GM21723 (cell line): ENCODE results near the gene BYSL.
A peak's percentile ranks its signal among the peaks of the same experiment; 100 is the strongest.

Experiments used
- ATAC-seq: cut with Tn5 transposase; IDR thresholded peaks from one replicate; pipeline ENCODE4 v1.9.1; 2021; ENCODE audit warnings: mild to moderate bottlenecking, moderate library complexity; ENCODE audit not compliant: unreplicated experiment

BYSL gene, protein sequence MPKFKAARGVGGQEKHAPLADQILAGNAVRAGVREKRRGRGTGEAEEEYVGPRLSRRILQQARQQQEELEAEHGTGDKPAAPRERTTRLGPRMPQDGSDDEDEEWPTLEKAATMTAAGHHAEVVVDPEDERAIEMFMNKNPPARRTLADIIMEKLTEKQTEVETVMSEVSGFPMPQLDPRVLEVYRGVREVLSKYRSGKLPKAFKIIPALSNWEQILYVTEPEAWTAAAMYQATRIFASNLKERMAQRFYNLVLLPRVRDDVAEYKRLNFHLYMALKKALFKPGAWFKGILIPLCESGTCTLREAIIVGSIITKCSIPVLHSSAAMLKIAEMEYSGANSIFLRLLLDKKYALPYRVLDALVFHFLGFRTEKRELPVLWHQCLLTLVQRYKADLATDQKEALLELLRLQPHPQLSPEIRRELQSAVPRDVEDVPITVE

DNA sequence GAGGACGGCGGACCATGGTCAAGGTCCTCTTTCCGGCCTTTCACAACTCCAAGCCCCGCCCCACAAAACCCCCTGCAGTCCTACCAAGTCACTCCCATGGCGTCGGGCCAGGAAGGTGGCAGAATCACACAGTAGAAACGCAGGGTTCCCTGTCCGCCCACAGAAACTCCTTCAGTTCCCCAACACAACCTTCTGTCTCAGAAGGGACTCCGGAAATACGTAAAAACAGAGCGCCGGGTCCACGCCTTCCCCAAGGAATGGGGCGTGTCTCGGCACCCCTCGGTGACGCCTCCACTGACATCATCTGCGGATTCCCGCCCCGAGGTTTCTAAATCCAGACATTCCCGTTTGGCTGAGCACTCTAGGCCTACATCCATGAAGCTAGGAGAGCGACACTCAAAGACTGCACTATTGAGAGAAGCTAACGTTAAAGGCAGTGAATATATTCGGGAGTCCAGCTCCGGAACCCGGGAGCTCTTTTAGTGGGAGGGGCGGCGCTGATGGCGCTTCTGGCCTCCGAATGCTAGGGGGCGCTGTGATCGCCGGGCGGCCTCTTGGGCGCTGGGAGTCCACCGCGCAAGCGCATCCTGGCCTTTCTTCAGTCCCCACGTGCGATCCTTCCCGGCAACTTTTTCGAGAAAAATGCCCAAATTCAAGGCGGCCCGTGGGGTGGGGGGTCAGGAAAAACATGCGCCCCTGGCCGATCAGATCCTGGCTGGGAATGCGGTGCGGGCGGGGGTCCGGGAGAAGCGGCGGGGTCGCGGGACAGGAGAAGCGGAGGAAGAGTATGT lies at the start of gene BYSL, which contains the start of gene MED20:
BYSL (plus strand) TSS at position 579 of the 791 bp plus-strand sequence; CDS start at position 643, 64 bp downstream.
MED20 (minus strand) TSS at position 219 of the 791 bp plus-strand sequence; CDS start at position 98, 121 bp downstream.
- peak; percentile 93 for ATAC-seq

DNA sequence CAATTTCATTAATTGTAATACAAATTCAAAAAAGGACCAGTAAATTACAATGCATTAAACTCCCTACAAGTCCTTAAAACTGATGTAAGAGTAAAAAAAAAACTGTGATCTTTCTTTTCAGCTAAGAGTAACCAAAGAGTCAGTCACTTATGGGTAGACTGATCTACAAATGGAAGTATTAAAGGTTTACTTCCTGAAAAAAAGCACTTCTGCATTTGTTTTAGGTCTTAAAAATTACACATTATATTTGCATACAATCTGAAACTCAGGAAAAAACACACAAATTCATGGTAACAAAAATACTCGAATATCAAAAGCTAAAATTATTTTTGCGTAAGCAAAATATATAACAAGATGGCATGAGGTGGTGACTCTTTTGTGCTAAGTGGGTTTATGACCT lies 49.6 kb upstream of the BYSL start:
- no peak for ATAC-seq

DNA sequence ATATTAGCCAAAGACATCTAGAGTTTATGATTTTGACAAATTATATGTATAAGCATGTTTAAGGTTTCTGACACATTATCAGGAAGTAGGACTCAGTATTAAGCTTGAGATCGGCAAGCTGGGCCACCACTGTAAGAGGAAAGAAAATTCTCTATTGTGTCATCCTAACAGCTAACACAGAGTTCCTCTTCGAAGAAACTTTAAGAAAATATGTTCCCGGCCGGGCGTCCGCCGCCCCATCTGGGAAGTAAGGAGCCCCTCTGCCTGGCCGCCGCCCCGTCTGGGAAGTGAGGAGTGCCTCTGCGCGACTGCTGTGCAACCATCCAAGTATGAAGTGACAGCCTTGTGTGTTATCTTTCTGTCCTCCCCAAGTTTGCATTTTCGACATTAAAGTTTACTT lies 49.2 kb upstream of the BYSL start:
- ATAC-seq: no peak

DNA sequence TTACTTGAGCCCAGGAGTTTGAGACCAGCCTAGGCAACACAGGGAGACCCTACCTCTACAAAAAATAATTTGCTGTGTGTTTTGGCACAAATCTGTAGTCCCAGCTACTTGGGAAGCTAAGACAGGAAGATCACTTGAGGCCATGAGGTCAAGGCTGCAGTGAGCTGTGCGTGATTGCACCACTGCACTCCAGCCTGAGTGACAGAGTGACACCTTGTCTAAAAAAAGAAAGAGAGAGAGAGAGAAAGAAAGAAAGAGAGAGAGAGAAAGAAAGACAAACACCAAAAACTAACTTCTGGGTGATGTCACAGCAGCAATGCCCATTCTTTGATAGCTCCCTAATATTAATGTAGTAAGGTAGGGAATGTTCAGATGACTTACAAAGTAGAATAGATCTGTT lies 46.6 kb upstream of the BYSL start:
- ATAC-seq: no peak

DNA sequence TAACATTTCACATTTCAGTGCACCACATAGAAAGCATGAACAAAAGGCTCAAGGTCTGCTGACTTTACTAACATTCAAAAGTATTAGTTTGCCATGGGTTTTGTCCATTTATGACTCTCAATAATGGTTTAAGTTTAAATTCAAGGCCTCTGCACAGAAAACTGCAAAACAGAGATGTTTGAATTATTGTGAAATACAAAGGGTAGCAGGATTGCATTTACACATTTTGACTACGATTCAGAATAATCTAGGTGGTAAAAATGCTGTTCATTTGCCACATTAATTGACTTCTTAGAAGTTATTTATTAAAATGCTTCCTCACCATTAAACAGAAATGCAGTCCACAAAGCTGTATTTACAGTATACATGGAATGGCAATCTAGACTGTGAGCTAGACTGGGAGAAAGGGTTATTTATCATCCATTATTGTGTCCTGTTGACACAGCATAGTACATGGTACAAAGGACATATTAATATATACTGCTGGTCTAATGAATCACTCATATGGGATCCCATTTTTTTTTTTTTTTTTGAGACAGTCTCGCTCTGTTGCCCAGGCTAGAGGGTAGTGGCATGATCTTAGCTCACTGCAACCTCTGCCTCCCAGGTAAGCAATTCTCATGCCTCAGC lies 44.1 kb upstream of the BYSL start:
- ATAC-seq: no peak

DNA sequence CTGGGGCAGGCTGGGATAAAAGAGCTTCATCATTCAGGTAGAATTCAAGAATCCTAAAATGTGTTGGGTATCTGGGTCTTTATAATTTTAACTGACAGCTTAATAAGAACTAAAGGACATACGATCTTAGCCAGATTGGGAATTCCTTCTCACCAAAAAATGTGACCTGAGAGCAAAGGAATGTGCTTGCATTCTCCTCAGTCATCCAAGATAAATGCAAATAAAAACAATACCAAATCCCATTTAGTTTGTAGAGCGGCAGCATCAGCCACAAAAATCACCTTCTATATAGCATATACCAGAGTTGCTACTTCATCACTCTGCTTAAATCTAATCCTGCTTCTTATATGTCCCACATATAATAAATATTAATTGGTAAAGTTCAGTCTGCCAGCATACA lies 43.1 kb upstream of the BYSL start:
- no peak for ATAC-seq

DNA sequence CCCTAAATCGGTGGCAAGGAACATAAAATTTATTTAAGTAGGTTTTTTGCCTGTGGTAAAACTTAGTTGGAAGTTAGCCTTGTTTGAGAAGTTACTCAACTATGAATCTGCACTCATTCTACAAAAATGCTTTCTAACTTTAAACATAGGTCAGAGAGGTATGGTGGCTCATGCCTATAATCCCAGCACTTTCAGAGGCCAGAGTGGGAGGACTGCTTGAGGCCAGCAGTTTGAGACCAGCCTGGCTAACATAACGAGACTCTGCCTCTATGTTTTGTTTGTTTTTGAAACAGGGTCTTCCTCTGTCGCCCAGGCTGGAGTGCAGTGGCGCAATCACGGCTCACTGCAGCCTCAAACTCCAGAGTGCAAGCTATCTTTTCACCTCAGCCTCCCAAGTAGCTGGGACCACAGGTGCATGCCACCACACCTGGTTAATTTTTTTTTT lies 42.3 kb upstream of the BYSL start:
- ATAC-seq: no peak

DNA sequence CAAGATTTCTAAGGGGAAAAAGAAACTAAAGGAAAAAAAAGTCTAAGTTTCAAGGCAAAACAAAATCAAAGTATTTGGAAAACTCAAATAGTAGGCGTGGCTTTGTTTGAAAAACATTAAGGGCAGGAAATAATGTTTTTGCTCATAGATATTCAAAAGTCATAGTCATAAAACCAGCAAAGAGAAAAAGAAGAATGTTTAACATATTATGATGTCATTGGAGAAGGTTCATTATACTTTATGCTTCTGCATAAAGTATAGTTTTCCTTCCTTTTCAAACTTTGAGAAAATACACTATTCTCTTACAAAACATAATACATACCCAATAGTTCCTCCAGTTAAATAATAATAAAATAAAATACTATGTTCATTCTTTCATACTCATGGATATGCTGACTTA lies 39.8 kb upstream of the BYSL start:
- no peak for ATAC-seq

DNA sequence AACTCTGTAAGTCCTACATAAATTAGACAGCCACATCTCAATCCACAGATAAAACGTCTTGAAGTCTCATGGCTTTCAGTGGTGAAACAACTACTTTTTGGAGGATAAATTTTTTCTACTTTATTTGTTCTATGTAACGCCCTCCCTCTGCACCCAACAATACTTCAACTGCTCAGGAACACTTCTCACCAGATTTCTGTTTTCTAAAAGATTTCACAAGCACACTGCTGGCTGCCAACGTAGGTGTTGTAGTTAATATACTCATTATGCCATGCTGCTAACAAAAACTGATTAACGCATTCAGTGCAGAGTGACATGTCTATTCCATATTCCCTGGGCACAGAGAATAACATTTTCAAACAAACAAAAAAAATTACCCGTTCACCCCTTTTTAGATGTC lies 36.3 kb upstream of the BYSL start:
- ATAC-seq: no peak

DNA sequence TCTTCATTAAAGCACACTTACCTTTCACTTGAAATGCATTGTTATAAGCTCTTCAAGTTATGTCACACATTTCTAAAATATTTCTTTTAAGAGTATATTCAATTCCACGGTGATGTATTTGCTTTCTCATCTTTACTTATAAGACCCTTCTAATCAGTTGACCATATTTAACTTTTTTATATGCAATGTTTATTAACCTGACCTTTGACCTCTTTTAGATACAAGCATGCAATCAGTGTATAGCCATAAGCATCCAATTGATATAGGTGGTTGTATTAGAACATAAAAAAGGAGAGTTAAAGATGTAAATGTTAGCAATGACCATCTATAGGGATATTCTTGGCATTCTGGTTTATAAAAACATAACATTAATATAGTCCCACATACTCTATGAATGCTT lies 35.4 kb upstream of the BYSL start:
- no peak for ATAC-seq

DNA sequence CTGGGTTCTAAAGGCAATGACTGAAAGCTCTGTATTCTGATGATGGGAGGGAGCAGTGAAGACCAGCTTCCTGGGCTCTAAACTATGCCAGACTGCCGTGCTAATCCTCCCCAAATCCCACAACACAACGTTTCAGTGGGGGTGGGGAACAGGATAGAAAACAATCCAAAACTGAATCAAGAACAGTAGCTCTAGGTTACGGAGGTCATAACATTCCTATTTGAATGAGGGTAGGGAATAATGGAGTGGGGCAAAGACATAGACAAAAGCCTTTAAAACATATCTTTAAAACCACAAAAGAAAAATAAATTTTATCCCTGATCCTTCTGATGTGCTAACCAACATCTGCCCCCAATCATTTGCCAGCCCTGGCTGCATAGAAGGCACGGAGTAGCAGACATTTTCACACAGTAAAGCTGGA lies 34.0 kb upstream of the BYSL start:
- ATAC-seq: no peak

DNA sequence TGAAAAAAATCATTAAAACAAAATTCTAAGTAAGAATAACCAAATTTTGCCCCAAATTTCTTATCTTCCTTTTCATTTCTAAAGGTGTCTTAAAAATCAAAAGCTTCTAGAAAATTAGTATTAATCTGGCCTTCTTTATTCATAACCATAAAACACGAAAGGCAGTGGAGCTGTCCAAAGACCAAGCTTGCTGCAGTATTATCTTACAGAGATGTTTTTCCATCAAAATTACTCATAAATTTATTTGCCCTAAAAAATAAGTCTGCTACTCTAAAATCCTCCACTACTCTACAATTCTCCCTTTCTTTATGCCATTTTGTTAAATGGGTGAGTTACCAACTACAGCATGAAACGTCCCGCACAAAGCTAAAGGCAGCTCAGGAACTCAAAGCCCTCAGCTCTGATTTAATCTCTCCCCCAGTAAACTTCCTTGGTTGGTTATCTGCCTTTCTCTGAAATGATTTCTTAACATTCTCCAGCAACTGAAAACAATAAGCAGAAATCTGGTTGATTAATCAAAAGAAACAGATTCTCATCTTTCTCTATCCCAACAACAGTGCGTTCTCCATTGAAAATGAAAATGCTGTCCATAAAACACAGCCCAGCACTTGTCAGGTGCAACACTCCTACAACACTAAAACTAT lies 28.3 kb upstream of the BYSL start:
- no peak for ATAC-seq

DNA sequence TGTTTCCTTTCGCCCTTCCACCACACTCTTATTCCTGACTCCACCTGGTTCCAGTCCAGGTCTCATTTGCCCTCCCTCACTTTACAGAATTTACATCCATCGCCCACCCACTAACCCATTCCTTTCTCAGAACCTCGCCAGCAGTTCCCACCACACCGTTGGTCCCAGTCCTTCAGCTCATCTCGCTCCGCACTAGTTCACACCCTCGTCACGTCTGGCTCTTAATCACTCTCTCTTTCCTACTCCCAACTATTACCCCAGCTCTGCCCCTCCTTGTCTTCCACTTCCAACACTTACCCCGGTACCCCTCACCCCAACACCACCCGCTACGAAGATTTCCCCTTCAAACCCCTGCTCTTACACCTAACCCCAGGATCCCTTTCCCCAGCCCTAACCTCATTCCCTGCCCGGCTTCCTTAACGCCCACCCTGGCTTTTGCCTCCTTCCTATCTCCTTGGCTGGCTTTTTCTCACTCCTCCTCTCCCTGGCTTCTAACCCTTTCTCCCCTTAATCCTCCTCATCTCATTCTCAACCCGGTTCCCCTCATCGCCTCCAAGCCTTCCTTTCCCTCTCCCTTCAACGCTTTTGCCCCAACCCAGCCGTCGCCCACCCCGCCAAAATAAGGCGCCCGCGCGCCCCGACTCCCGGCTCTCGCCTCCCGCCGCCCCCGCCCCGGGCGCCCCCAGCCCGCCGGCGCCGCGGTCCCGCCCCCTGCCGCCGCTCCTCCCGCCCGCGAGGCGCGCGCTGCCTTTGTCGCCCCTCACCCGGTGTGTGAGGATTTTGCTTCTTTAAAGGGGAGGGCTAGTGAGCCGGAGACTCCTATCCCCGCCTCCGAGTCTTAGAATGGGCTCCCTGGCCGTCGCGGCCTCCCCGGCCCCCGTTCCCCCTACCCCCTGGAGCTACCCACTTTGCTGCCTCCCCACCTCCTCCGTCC lies 26.7 kb upstream of the BYSL start:
- peak; percentile 35 for ATAC-seq

DNA sequence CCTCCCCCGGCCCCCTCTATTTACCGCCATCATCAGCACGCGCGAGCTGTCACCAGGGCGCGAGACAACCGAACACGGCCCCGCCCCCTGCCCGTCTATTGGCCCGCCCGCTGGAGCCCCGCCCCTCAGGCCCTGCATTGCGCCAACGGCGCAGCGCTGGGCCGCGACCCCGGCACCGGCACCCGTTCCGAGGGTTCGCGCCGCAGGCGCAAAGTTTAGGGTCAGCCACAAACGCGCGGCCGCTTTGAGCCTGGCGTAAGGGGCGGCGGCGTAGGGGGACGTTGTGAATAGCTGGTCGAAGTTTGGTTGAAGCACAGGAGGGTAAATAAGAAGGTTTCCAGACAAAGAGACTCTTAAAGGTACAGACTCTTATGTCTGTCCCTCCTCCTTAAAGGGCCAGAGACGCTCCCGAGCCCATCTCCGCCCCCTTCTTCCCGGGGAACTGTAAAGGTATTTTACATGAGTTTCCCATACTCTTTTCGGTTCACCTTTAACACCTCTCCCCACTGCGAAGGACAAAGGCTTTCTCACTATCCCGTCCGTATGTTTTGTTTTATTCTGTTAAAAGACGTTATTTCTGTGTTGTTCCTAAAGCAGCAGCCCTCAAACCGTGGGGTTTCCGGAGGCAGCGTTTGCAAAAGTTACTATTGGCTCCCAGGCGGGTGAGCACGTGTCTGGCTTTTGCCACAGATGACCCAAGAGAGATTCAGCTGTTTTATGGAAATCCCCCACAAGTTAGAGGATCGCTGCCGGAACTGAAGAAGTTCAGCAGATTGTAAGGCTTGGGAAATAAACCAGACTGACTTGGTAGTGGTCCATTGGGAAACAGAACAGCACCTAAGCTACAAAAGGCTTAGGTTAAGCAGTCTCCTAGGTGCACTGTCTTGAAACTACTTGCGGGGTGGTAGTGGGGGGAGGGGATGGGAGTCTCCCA lies 25.7 kb upstream of the BYSL start, which contains the start of gene USP49:
USP49 (minus strand) TSS at position 76 of the 934 bp plus-strand sequence. CDS start 88,392 bp downstream, outside the sequence.
- peak; percentile 80 for ATAC-seq

DNA sequence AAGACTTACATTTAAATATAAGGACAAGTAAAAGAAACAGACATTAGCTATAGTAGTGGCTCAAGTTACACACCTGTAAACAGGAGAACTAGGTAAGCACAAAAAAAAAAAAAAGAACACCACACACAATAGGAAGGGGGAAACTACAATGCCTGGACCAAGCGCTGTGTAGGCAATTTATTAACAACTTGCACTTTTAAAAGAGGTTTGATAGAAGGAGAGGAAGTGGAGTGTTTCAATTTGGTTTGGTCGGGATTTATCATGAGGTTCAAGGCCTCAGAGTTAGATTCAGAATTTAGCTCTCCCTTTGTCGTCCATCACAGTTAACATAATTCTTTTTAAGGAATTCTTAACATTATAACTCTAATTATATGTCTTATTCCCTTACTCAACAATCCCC lies 25.0 kb upstream of the BYSL start:
- no peak for ATAC-seq

DNA sequence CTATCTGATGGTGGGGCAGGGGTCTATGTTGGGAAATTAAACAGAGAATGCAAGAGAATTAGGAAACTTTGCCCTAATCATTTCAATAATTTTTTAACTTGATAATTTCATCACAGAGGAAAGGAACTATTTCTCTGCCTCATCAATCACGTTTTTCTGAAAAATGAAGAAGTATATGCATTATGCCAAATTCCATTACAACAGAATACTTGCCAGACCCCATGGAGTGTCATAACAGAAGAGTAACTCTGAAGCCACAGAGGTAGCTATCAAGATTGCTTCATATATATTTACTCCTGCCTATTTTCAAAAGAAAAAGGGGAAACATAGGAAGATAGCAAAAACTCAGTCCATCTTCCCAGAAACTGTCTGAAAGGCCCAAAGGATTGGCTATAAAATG lies 20.4 kb upstream of the BYSL start:
- no peak for ATAC-seq

DNA sequence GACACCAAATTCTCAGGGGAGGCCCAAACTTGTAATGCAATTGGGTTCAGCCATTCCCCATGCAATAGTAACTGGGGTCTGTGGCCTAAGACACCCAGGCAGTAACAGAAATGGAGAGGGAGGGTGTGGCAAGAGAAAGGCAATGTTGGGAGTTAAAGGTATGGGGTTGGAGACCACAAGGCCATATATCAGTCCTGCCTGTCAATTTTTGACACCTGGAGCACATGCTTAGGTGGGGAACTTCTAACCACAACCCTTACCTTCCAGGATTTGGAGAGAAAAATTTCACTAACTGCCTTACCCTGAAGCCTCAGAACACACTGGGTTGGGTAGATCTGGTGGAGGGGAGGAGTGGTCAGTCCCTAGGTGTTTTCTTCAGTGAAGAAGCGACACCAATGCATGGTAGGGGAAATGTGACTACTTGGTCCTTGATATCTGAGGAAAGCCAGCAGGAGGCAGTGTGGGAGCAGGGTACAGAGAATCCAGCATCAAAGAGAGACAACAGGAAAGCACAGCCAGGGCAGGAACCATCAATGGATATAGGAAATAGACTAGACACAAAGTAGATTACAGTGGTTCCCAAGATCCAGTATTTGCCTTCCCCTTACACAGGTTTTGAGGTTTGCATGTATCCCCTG lies 19.3 kb upstream of the BYSL start:
- no peak for ATAC-seq

DNA sequence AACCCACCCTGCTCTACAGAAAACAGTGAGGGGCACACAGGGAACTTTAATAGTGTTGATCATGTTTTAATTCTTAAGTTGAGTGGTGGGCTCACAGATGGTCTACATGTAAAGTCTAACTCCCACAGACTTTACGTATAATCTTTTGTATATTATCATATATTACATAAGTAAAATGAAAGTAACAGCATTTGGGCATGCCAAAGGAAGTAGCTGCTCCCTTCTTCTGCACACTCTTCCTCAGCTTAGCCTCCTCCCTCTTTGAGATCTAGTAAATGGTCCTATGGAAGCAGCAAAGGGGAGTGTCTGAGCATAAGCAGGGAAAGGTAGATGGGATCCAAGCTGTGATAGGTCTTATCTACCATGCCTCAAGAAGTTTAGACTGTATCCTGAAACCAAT lies 11.6 kb upstream of the BYSL start:
- no peak for ATAC-seq
